NCI-H82 treated with DMSO at 0.1 percent for 48 hours (cell line): Measurements from ENCODE around the gene SDF2L1.
"Not testable (repeated sequence)": the region's sequence is repeated elsewhere in the genome, so short reads cannot be mapped to it uniquely, and the experiment has no call there.

ENCODE experiments used
- DNase-seq: peaks from one replicate; lab custom pipeline; 2025; ENCODE audit not compliant: unreplicated experiment; lab: John Stamatoyannopoulos, UW

SDF2L1 gene

DNA sequence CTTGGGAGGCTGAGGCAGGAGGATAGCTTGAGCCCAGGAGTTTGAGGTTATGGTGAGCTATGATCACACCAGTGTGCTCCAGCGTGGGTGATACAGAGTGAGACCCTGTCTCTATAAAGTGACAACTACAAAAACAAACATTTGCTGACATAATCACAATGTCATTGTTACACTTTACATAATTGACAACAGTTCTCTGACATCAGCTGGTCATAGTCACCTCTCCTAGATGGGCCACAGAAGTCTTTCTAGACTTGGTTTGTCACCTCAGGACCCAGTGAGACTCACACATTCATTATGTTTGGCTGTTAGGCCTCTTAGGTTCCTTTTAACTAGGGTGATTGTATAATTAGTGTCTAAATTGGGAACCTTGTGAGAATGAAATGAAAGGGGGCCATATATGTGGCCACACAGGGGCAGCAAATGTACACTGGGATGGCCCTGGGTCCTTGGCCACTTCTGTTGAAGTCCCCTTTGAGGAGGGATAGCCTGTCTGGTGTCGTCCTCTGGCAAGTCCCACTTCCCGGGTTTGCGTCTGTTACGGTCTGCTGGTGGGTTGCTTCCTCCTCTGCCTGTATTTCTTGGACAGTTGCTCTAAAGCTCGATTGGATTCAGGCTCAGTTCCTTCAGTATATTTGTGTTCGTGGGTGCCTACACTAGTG is 17.9 kb downstream of the SDF2L1 start:
- DNase-seq = no peak

DNA sequence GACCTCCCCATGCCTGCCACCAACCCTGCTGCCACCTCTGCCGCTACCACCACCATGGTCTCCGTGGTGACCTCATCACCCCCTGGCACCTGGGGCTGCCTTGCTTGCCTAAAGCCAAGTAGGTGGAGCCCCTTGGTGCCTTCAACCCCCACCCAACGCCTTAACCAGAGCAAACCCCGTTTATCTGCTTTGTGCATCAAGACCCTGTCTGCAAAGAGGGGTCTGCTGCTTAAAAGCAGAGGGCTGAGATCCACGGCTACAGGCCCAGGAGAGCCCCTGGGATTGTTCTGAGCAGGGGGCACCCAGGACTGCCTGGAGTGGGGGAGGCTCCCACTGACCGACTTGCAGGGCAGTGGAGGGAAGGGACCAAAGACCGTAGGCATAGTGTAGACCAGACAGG is 18.8 kb downstream of the SDF2L1 start:
- DNase-seq = no peak

- DNase-seq = no peak
These were observed 19.9 kb downstream of the SDF2L1 start for GRCh38 chr22:21661991-21662390.

DNA sequence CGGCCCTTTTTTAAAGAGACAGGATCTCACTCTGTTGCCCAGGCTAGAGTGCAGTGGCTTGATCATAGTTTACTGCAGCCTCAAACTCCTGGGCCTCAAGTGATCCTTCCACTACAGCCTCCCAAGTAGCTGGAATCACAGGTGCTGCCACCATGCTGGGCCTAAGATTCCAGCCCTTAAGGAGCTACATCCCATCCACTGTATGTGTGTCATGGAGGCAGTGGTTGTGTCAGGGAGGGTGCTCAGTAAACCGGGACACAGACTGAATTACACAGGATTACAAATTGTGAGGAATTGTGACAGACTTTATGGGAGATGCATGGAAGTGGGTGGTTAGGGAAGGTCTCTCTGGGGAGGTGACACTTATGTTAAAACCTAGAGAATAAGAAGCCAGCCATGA is 21.6 kb downstream of the SDF2L1 start:
- no peak for DNase-seq

DNA sequence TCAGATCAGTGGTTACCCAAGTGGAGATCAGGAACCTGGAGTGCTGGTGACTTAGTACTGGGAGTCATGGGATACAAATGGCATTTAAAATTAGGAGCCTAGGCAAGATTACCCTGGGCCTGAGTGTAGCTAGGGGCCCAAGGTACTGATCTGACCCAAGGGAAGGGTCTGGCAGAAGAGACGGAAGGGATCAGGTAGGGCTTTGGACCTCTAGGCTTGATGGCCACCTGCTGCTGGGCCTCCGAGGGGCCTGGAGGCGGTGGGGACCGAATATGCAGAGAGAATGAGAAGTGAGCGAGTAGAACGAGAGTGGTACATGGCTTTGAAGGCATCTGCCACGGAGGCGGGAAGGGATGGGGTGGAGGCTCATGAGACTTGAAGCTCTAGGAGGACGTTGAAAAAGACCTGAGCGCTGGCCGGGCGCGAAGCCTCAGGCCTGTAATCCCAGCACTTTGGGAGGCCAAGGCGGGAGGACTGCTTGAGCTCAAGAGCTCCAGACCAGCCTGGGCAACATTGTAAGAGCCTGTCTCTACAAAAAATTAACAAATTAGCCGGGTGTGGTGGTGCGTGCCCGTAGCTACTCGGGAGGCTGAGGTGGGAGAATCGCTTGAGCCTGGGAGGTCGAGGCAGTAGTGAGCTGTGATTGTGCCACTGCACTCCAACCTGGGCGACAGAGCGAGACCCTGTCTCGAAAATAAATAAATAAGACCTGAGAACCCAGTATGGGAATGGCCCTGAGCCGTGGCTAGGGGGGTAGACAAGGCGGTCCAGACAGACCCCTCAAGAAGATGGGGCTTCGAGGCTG is 23.1 kb downstream of the SDF2L1 start:
- DNase-seq = no peak

GRCh38 chr22:21666786-21667185 is 24.7 kb downstream of the SDF2L1 start:
- no peak for DNase-seq

- DNase-seq = no peak
These were observed 26.9 kb downstream of the SDF2L1 start for GRCh38 chr22:21669026-21669425.

GRCh38 chr22:21672107-21672629 is 30.1 kb downstream of the SDF2L1 start:
- DNase-seq = no peak

GRCh38 chr22:21673534-21674321 is 31.6 kb downstream of the SDF2L1 start:
- DNase-seq = no peak

- DNase-seq = no peak
These were observed 32.6 kb downstream of the SDF2L1 start for GRCh38 chr22:21674638-21675245.

- DNase-seq = no peak
These were observed 35.7 kb downstream of the SDF2L1 start for GRCh38 chr22:21677606-21678443.

GRCh38 chr22:21678842-21679241 is 36.7 kb downstream of the SDF2L1 start:
- DNase-seq = not testable (repeated sequence)

DNA sequence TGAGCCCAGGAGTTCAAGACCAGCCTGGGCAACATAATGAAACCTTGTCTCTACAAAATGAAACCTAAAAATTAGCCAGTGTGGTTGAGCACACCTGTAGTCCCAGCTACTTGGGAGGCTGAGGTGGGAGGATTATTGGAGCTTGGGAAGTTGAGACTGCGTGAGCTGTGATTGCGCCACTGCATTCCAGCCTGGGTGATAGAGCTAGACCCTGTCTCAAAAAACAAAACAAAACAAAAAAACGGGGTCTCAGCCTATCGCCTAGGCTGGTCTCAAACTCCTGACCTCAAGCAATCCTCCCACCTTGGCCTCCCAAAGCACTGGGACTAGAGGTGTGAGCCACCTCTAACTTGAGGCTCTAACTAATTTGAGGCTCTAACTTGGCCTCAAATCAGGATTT is 37.3 kb downstream of the SDF2L1 start:
- no peak for DNase-seq

DNA sequence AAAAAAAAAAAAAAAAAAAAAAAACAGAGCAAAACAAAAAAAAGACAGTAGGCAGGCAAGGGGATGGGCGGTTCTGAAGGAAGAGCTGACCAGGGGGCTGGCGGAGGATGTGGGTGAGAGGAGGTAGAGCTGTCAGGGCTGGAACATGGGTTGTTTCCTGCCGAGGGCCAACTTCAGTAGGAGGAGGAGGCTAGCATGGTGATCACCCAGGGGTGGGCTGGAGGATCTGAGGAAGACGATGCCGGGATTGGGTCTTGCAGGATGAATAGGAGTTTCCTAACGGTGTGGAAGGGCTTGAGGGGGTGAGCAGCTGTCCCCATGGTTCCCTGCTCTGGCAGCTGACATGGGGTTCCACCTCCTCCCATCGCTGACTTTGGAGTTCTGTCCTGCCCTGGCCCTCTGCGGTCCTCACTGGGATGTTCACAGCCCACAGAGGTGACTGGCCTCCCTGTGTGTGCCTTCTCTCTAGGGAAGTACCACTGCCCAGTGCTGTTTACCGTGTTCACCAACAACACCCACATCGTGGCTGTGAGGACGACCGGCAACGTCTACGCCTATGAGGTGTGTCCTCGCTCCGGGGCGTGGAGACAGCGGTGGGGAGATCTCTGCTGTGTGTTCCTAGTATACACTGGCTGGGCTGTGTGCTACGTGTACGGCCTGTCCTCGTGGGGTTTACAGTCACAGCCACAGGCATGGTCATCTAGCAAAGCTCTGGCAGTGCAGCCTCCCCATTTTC is 38.9 kb downstream of the SDF2L1 start:
- no peak for DNase-seq

- DNase-seq = no peak
These were observed 39.7 kb downstream of the SDF2L1 start for GRCh38 chr22:21681566-21682370.

- DNase-seq = no peak
These were observed 40.5 kb downstream of the SDF2L1 start for GRCh38 chr22:21682385-21683175.

- DNase-seq = no peak
These were observed 41.3 kb downstream of the SDF2L1 start for GRCh38 chr22:21683401-21683811.
